Measurements from ENCODE around the gene KDM2A.

GRCh38 chr11:67287355-67288197 is 168.5 kb downstream of the KDM2A start:
- TF ChIP-seq GATA2 (IDR thresholded peaks at IDR 0.05; ENCODE audit: low read depth, low read length): no peak
- no peak for TF ChIP-seq GATA3 (IDR thresholded peaks at IDR 0.05; ENCODE audit: low read depth, low read length)
